GM23248 (cell line): ENCODE data around the gene EMC8.

ENCODE experiments used
- EZH2 ChIP-seq: fragments of 200-600 bp; sonication (generic); IDR thresholded peaks from 2 replicates; pipeline ENCODE4 v1.6.1; 2018; ENCODE audit warnings: antibody characterized with exemption, mild to moderate bottlenecking; ENCODE audit not compliant: insufficient read depth, poor library complexity, severe bottlenecking
- EZH2phosphoT487 ChIP-seq: fragments of 200-600 bp; sonication (generic); IDR thresholded peaks from 2 replicates; pipeline ENCODE4 v1.6.1; 2018; ENCODE audit warnings: antibody characterized with exemption, moderate library complexity, mild to moderate bottlenecking, low read depth; ENCODE audit not compliant: insufficient read depth

DNA sequence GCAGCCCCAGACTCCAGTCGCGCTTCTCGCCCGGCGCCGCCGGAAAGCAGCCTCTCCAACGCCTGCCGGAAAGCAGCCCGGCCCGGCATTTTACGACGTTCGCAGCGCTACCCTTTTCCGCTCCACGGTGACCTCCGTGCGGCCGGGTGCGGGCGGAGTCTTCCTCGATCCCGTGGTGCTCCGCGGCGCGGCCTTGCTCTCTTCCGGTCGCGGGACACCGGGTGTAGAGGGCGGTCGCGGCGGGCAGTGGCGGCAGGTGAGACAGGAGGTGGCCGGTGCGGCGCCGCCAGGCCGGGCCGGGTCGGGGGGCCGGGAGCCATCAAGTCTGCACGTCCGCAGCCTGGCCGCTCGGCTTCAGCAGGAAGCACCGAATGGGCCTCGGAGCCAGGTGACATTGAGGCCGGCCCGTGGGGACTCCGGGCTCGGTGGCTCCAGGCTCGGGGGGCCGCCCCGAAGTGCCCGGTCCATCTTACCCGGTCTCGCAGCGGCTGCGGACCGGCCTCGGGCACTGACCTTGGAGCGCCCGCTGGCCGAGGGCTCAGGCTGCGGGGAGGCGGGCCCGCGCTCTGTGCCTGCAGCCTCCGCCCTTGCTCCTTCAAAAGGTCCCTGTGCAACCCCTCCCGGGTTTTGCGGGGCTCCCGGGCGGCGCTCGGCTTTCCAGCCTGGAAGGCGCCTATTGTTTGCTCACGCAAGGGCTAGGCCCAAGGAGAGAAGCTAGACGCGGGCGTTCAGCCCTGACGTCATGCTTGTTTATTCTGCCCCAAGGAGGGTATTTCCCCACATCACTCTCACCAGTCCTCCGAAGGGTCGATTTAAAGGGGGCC, at the start of gene EMC8, which contains the start of gene COX4I1:
- TF ChIP-seq EZH2 = no peak
- no peak for TF ChIP-seq EZH2phosphoT487
